ENCODE data around the gene KIF22.

- TF ChIP-seq, protein P1, sequence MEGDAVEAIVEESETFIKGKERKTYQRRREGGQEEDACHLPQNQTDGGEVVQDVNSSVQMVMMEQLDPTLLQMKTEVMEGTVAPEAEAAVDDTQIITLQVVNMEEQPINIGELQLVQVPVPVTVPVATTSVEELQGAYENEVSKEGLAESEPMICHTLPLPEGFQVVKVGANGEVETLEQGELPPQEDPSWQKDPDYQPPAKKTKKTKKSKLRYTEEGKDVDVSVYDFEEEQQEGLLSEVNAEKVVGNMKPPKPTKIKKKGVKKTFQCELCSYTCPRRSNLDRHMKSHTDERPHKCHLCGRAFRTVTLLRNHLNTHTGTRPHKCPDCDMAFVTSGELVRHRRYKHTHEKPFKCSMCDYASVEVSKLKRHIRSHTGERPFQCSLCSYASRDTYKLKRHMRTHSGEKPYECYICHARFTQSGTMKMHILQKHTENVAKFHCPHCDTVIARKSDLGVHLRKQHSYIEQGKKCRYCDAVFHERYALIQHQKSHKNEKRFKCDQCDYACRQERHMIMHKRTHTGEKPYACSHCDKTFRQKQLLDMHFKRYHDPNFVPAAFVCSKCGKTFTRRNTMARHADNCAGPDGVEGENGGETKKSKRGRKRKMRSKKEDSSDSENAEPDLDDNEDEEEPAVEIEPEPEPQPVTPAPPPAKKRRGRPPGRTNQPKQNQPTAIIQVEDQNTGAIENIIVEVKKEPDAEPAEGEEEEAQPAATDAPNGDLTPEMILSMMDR (IDR thresholded peaks at IDR 0.05), result no peak
- TF ChIP-seq POLR2A (IDR thresholded peaks at IDR 0.05), result no peak
Observed at GRCh38 chr16:29767062-29767461, 23.5 kb upstream of the KIF22 start.

Data from Peyer's patch (tissue), 4 donors.